Measurements from ENCODE around the gene DCHS2. TPM values are rescaled to one million over a fixed set of nuclear protein-coding genes. Genes with fewer than 3 reads are reported as not detected.

DCHS2 gene
- total and polyA plus RNA-seq, 2 of the 8 experiments (the other 6 are each of a cell fraction or from before 2014, with no cell fraction given), result 0.54 to 2.6 TPM

- no peaks in the 10 kb centered on the region for H3K27me3 ChIP-seq (replicated peaks in 1 of 4; ENCODE audit: control insufficient read depth in 3 of 4, extremely low read depth in 1 of 4, insufficient read depth in 3 of 4, low read length in 3 of 4)
- H3K14ac ChIP-seq (ENCODE audit: insufficient read length), result no peak overlapping the region
- no peak for FAIRE-seq
- H2AFZ ChIP-seq (ENCODE audit: low read length), result no peak overlapping the region
- ChIA-PET CTCF (ENCODE audit: partially characterized antibody) (interaction anchor here (0.6 to 4.2 kb wide), 8 partner anchors 9 to 173 kb away, joined by 3 to 30 read pairs (median 4); no protein-coding TSS in a partner anchor), POLR2A (ENCODE audit: partially characterized antibody) (interaction anchor here (1.2 kb wide), 1 partner anchor 10 kb away, joined by 3 read pairs; no protein-coding TSS in a partner anchor)
- H3K18ac ChIP-seq (ENCODE audit: extremely low read depth, low read length), result no peak overlapping the region
- no peak overlapping the region for H2BK120ac ChIP-seq (replicated peaks; ENCODE audit: low read depth, low read length)
- H3K23me2 ChIP-seq (ENCODE audit: low read depth, low read length), result no peaks in the 10 kb centered on the region
- no peak overlapping the region for H3K56ac ChIP-seq (replicated peaks; ENCODE audit: insufficient read length, low read depth, low read length)
- 94% methylated on average over 1 of the region's 1 CpG; no CpG with 5 or more reads in 1 of the 2 experiments for WGBS, 2 experiments (ENCODE audit: extremely low coverage in 1 of 2, insufficient coverage in 1 of 2, insufficient read length in 1 of 2, insufficient replicate concordance in 2 of 2, low coverage in 1 of 2, low lambda C conversion rate in 2 of 2, missing lambda C conversion rate in 1 of 2)
- H3K79me1 ChIP-seq (ENCODE audit: low read depth, low read length), result no peaks in the 10 kb centered on the region
- no peak overlapping the region for H4K8ac ChIP-seq (ENCODE audit: extremely low read depth, insufficient read depth, low read length)
- DNase-seq (ENCODE audit: low read depth in 1 of 2, low spot score in 2 of 2), result no peak
- H3K4ac ChIP-seq (replicated peaks; ENCODE audit: insufficient read length, low read depth, low read length), result no peak overlapping the region
- H3K4me2 ChIP-seq (ENCODE audit: insufficient read depth in 1 of 2, low read depth in 2 of 2, low read length in 2 of 2), result no peak overlapping the region
- H4K20me1 ChIP-seq (replicated peaks in 1 of 2; ENCODE audit: control insufficient read depth in 1 of 2, insufficient read depth in 2 of 2, low read length in 2 of 2), result no peaks in the 10 kb centered on the region
- no peak overlapping the region for H4K5ac ChIP-seq (ENCODE audit: insufficient read length, low read depth, low read length)
- no peak overlapping the region for H2AK5ac ChIP-seq (ENCODE audit: low read depth, low read length)
- H3K23ac ChIP-seq (ENCODE audit: insufficient read length), result no peak overlapping the region
- no peak overlapping the region for H2BK12ac ChIP-seq (ENCODE audit: low read depth, low read length)
- peaks cover 3 to 6% of the 10 kb centered on the region in 2 experiments; a peak in 2 of 4 replicates for H3K9me3 ChIP-seq (ENCODE audit: insufficient read depth in 2 of 2, low read depth in 1 of 2, low read length in 1 of 2)
- no peak overlapping the region for H3K27ac ChIP-seq (ENCODE audit: low read depth, low read length)
- H2BK20ac ChIP-seq (ENCODE audit: low read length), result no peak overlapping the region
- no peaks in the 10 kb centered on the region for H3K36me3 ChIP-seq (ENCODE audit: control insufficient read depth in 2 of 4, insufficient read depth in 4 of 4, low read length in 3 of 4)
- no peak overlapping the region for H3K4me3 ChIP-seq (ENCODE audit: extremely low read depth in 1 of 4, insufficient read depth in 2 of 4, low read depth in 3 of 4, low read length in 4 of 4)
- no peak for TF ChIP-seq ATF3 (IDR thresholded peaks at IDR 0.05; ENCODE audit: insufficient read depth, low read depth, low read length)
- no peak for TF ChIP-seq ASH2L (IDR thresholded peaks at IDR 0.05; ENCODE audit: low read length)
- TF ChIP-seq SIX5 (IDR thresholded peaks at IDR 0.05; ENCODE audit: low read depth, low read length), result no peak
- H3K79me2 ChIP-seq (ENCODE audit: control insufficient read depth in 1 of 2, insufficient read depth in 2 of 2, low read length in 2 of 2), result no peaks in the 10 kb centered on the region
- H3K9ac ChIP-seq (replicated peaks in 1 of 4; ENCODE audit: extremely low read depth in 1 of 4, low read depth in 3 of 4, low read length in 3 of 4), result no peak overlapping the region
- H3K4me1 ChIP-seq (replicated peaks in 1 of 4; ENCODE audit: control insufficient read depth in 3 of 4, insufficient read depth in 4 of 4, low read length in 3 of 4), result peaks cover 0 to 7% (median 2%) of the 10 kb centered on the region in 4 experiments; a peak in 2 of 7 replicates
- no peak overlapping the region for H2BK5ac ChIP-seq (ENCODE audit: low read depth, low read length)
- H2BK15ac ChIP-seq (ENCODE audit: low read length), result no peak overlapping the region
- H4K91ac ChIP-seq (replicated peaks; ENCODE audit: insufficient read length, low read length), result no peak overlapping the region
These were observed 24.9 kb upstream of the DCHS2 start for GRCh38 chr4:154516318-154517029.

Data from H1 (cell line).